HEK293T (cell line): ENCODE measurements around the gene POU4F1.
A peak's percentile ranks its signal among the peaks of the same experiment; 100 is the strongest.
"Not testable (repeated sequence)": the region's sequence is repeated elsewhere in the genome, so short reads cannot be mapped to it uniquely, and the experiment has no call there.

Source experiments
- CTCF ChIA-PET: fragments of 350-600 bp; formaldehyde crosslinking; extraction: SDS; loops from one replicate; lab custom pipeline; 2021; ENCODE audit warnings: antibody characterized with exemption, inconsistent platforms; lab: Yijun Ruan, JAX
- POLR2A ChIA-PET: fragments of 350-600 bp; formaldehyde crosslinking; extraction: SDS; loops from one replicate; lab custom pipeline; 2020; ENCODE audit warnings: antibody characterized with exemption, inconsistent platforms; lab: Yijun Ruan, JAX
- DNase-seq: peaks from one replicate; pipeline ENCODE4 v3.0.0; 2012; ENCODE audit warnings: mixed read lengths; ENCODE audit errors: extremely low spot score
- ARNT ChIP-seq: fragments of 450-650 bp; IDR thresholded peaks from 2 replicates; pipeline ENCODE4 v1.6.1; 2017; ENCODE audit warnings: mild to moderate bottlenecking
- BHLHE40 ChIP-seq: fragments of 450-650 bp; IDR thresholded peaks from 2 replicates; pipeline ENCODE4 v1.6.1; 2016; ENCODE audit warnings: mild to moderate bottlenecking, moderate library complexity, borderline replicate concordance
- CTBP1 ChIP-seq: fragments of 450-650 bp; IDR thresholded peaks from 2 replicates; pipeline ENCODE4 v1.6.1; 2016; ENCODE audit warnings: borderline replicate concordance
- ELF4 ChIP-seq: fragments of 450-650 bp; IDR thresholded peaks from 2 replicates; pipeline ENCODE4 v1.6.1; 2017; ENCODE audit warnings: antibody characterized with exemption
- FOXA1 ChIP-seq: fragments of 450-650 bp; IDR thresholded peaks from 2 replicates; pipeline ENCODE4 v1.6.1; 2016; ENCODE audit warnings: mild to moderate bottlenecking
- FOXK2 ChIP-seq: fragments of 450-650 bp; IDR thresholded peaks from 2 replicates; pipeline ENCODE4 v1.6.1; 2016; ENCODE audit warnings: mild to moderate bottlenecking
- FOXM1 ChIP-seq: fragments of 450-650 bp; IDR thresholded peaks from 2 replicates; pipeline ENCODE4 v1.6.1; 2017; ENCODE audit warnings: mild to moderate bottlenecking, borderline replicate concordance
- HDGF ChIP-seq: fragments of 450-650 bp; IDR thresholded peaks from 2 replicates; pipeline ENCODE4 v1.6.1; 2017; ENCODE audit warnings: antibody characterized with exemption, borderline replicate concordance
- L3MBTL2 ChIP-seq: fragments of 450-650 bp; conservative IDR thresholded peaks from 2 replicates; pipeline ENCODE4 v1.6.1; 2016; ENCODE audit warnings: mild to moderate bottlenecking
- LEF1 ChIP-seq: fragments of 450-650 bp; IDR thresholded peaks from 2 replicates; pipeline ENCODE4 v1.6.1; 2017; ENCODE audit warnings: mild to moderate bottlenecking, borderline replicate concordance
- NFRKB ChIP-seq: fragments of 450-650 bp; IDR thresholded peaks from 2 replicates; pipeline ENCODE4 v1.6.1; 2016; ENCODE audit warnings: mild to moderate bottlenecking, moderate library complexity
- PKNOX1 ChIP-seq: fragments of 450-650 bp; IDR thresholded peaks from 2 replicates; pipeline ENCODE4 v1.6.1; 2016
- SP1 ChIP-seq: fragments of 450-650 bp; IDR thresholded peaks from 2 replicates; pipeline ENCODE4 v1.6.1; 2017
- SUZ12 ChIP-seq: fragments of 450-650 bp; IDR thresholded peaks from 2 replicates; pipeline ENCODE4 v1.6.1; 2016; ENCODE audit warnings: mild to moderate bottlenecking
- TARDBP ChIP-seq: fragments of 450-650 bp; IDR thresholded peaks from 2 replicates; pipeline ENCODE4 v1.6.1; 2016
- ZNF384 ChIP-seq: fragments of 450-650 bp; IDR thresholded peaks from 2 replicates; pipeline ENCODE4 v1.6.1; 2016

Gene POU4F1

GRCh38 chr13:78603240-78603957 lies at the start of gene POU4F1:
TSS of gene POU4F1 (minus strand) at chr13:78603552. CDS start at chr13:78603326, 226 bp downstream.
- ChIA-PET CTCF (interaction anchor here (0.6 to 1.6 kb wide), 5 partner anchors 14 to 362 kb away, joined by 3 to 10 read pairs (median 3); no protein-coding TSS in a partner anchor), POLR2A (interaction anchor here (0.6 to 2.8 kb wide), 18 partner anchors 9 to 363 kb away, joined by 3 to 11 read pairs (median 4); no protein-coding TSS in a partner anchor)
- DNase-seq = peak; percentile 99

GRCh38 chr13:78652651-78653050 lies 49.3 kb upstream of the POU4F1 start:
- no peak for DNase-seq
- ChIA-PET POLR2A (no interaction called here), CTCF (no interaction called here)
- TF ChIP-seq ARNT = no peak
- no peak for TF ChIP-seq SP1
- no peak for TF ChIP-seq TARDBP
- TF ChIP-seq SUZ12 = no peak
- TF ChIP-seq PKNOX1 = no peak
- no peak for TF ChIP-seq ELF4
- TF ChIP-seq L3MBTL2 = no peak
- no peak for TF ChIP-seq FOXK2
- no peak for TF ChIP-seq BHLHE40
- no peak for TF ChIP-seq CTBP1
- TF ChIP-seq ZNF384 = no peak
- TF ChIP-seq LEF1 = no peak

More at GRCh38 chr13:78603240-78603957, at the start of gene POU4F1:
- TF ChIP-seq BHLHE40 (no peak), LEF1 (0 out of 2 replicates have a peak, but pooled peaks have one; percentile 75), FOXM1 (peak; percentile 32; the same call in 1 of the 2 replicates), CTBP1 (peak; percentile 86), FOXK2 (no peak), L3MBTL2 (peak; percentile 93), NFRKB (no peak), PKNOX1 (peak; percentile 96), TARDBP (no peak), ARNT (peak; percentile 46; the same call in 1 of the 2 replicates), SP1 (no peak), SUZ12 (no peak)

GRCh38 chr13:78650717-78651083 lies 47.3 kb upstream of the POU4F1 start:
- POLR2A ChIA-PET = interaction anchor here (0.9 to 1.3 kb wide), 2 partner anchors 8 to 28 kb away, joined by 3 to 4 read pairs; partner anchors contain the start of gene OBI1
- DNase-seq = no peak
- TF ChIP-seq SUZ12 (no peak), ZNF384 (no peak), PKNOX1 (no peak), ARNT (no peak), ELF4 (no peak), HDGF (no peak), L3MBTL2 (no peak), SP1 (no peak), FOXM1 (no peak), FOXK2 (no peak), CTBP1 (no peak), TARDBP (no peak)
- CTCF ChIA-PET = interaction anchor here (0.6 to 0.9 kb wide), 4 partner anchors 47 to 641 kb away, joined by 3 read pairs; partner anchors contain the start of gene POU4F1

GRCh38 chr13:78649997-78650716 lies 46.8 kb upstream of the POU4F1 start:
- ChIA-PET POLR2A (interaction anchor here (0.9 to 1.3 kb wide), 2 partner anchors 9 to 28 kb away, joined by 3 to 4 read pairs; partner anchors contain the start of gene OBI1), CTCF (interaction anchor here (0.7 to 0.9 kb wide), 3 partner anchors 47 to 65 kb away, joined by 3 read pairs; partner anchors contain the start of gene POU4F1)
- TF ChIP-seq PKNOX1 = no peak
- TF ChIP-seq SUZ12 = no peak
- TF ChIP-seq FOXK2 = no peak
- no peak for TF ChIP-seq TARDBP
- TF ChIP-seq FOXA1 = no peak
- TF ChIP-seq LEF1 = no peak
- no peak for TF ChIP-seq FOXM1
- no peak for DNase-seq

- POLR2A ChIA-PET, DNase-seq, CTCF ChIA-PET: not testable (repeated sequence)
Measured at GRCh38 chr13:78647109-78647678, 43.8 kb upstream of the POU4F1 start.
